Endothelial cell of umbilical vein (primary cell): ENCODE measurements around the gene PGBD5. TPM values are rescaled to one million over a fixed set of nuclear protein-coding genes. Genes with fewer than 3 reads are reported as not detected.

Experiments
- BruUV-seq: library from RNA; stranded (reverse); fragments of 400-500 nt; replicated peaks from 2 replicates; lab custom pipeline; 2021; lab: Mats Ljungman, UMichigan
- CTCF ChIA-PET: fragments of 300-600, 350-600 bp; sonication (Branson Sonifier 250); formaldehyde crosslinking; loops from one replicate; lab custom pipeline; 2021; ENCODE audit warnings: antibody characterized with exemption, inconsistent platforms; lab: Charles Lee
- POLR2A ChIA-PET: fragments of 300-600, 350-600 bp; sonication (Branson Sonifier 250); formaldehyde crosslinking; loops from one replicate; lab custom pipeline; 2021; ENCODE audit warnings: antibody characterized with exemption, inconsistent platforms; lab: Charles Lee
- DNase-seq: peaks from one replicate; pipeline ENCODE4 v3.0.0-alpha.2; 2011; ENCODE audit warnings: low read depth, low spot score
- FAIRE-seq: peaks from 2 replicates; lab custom pipeline; 2011; peaks lifted over from hg19 to GRCh38; lab: Jason Lieb, UNC
- H2AFZ ChIP-seq: 2 replicates; pipeline ENCODE4 v1.6.0; 2012; ENCODE audit warnings: low read depth, low read length, control low read depth, inconsistent platforms
- H3K27ac ChIP-seq: 2 replicates; pipeline ENCODE4 v1.5.1; 2011; ENCODE audit warnings: low read depth, mild to moderate bottlenecking, control low read depth, low read length, moderate library complexity; ENCODE audit not compliant: insufficient read depth
- H3K27me3 ChIP-seq, 2 experiments: 2 replicates each; pipeline versions ENCODE4 v1.6.0 to v1.6.1; 2011; ENCODE audit warnings: low read length in 2 of 2, mixed read lengths in 1 of 2; ENCODE audit not compliant: control insufficient read depth in 2 of 2, insufficient read depth in 2 of 2
- H3K36me3 ChIP-seq, 2 experiments: 2 replicates in 1 of 2; 3 replicates in 1 of 2; pipeline ENCODE4 v1.5.1; 2011; ENCODE audit warnings: low read length in 2 of 2, mild to moderate bottlenecking in 1 of 2, moderate library complexity in 1 of 2; ENCODE audit not compliant: control insufficient read depth in 2 of 2, insufficient read depth in 2 of 2; ENCODE audit errors: extremely low read depth in 1 of 2
- H3K4me1 ChIP-seq: 3 replicates; pipeline ENCODE4 v1.5.1; 2011; ENCODE audit warnings: mild to moderate bottlenecking, low read length; ENCODE audit not compliant: control insufficient read depth, insufficient read depth; ENCODE audit errors: extremely low read depth
- H3K4me2 ChIP-seq: 2 replicates; pipeline ENCODE4 v1.6.1; 2011; ENCODE audit warnings: low read length, control low read depth, mixed read lengths; ENCODE audit not compliant: insufficient read depth
- H3K4me3 ChIP-seq, 3 experiments: fragments of 200-600 bp in 1 of 3; sonication (generic), shearing (Covaris generic) in 1 of 3; replicated peaks in 1 of 3; 2 replicates each; pipeline ENCODE4 v1.5.1; 2011 to 2016; ENCODE audit warnings: control low read depth in 3 of 3, low read length in 3 of 3, mild to moderate bottlenecking in 2 of 3, inconsistent platforms in 1 of 3, low read depth in 1 of 3, moderate library complexity in 1 of 3; ENCODE audit not compliant: insufficient read depth in 1 of 3
- H3K79me2 ChIP-seq: 2 replicates; pipeline ENCODE4 v1.6.0; 2012; ENCODE audit warnings: low read length, inconsistent platforms; ENCODE audit not compliant: control insufficient read depth, insufficient read depth
- H3K9ac ChIP-seq: replicated peaks from 2 replicates; pipeline ENCODE3; 2011; ENCODE audit warnings: low read length, control low read depth; ENCODE audit not compliant: insufficient read depth; ENCODE audit errors: extremely low read depth
- H3K9me1 ChIP-seq: replicated peaks from 3 replicates; pipeline ENCODE4 v1.6.0; 2011; ENCODE audit warnings: mild to moderate bottlenecking, low read length; ENCODE audit not compliant: control insufficient read depth, insufficient read depth; ENCODE audit errors: extremely low read depth
- H3K9me3 ChIP-seq: replicated peaks from 2 replicates; pipeline ENCODE4 v1.5.1; 2012; ENCODE audit warnings: low read length, inconsistent platforms; ENCODE audit not compliant: control insufficient read depth, insufficient read depth
- H4K20me1 ChIP-seq: replicated peaks from 2 replicates; pipeline ENCODE3; 2011; ENCODE audit warnings: mild to moderate bottlenecking, low read length; ENCODE audit not compliant: control insufficient read depth, insufficient read depth; ENCODE audit errors: extremely low read depth
- EZH2 ChIP-seq: IDR thresholded peaks from 2 replicates; pipeline ENCODE4 v1.6.1; 2012; ENCODE audit warnings: borderline replicate concordance, low read depth, mild to moderate bottlenecking, moderate library complexity, low read length, inconsistent platforms; ENCODE audit not compliant: severe bottlenecking
- GATA2 ChIP-seq: IDR thresholded peaks from 2 replicates; pipeline ENCODE4 v1.7.0; 2011; ENCODE audit warnings: low read depth, mild to moderate bottlenecking, moderate library complexity, mixed read lengths, low read length; ENCODE audit not compliant: insufficient read length, insufficient read depth
- JUN ChIP-seq: IDR thresholded peaks from 2 replicates; pipeline ENCODE4 v1.6.1; 2011; ENCODE audit warnings: borderline replicate concordance, low read depth; ENCODE audit not compliant: insufficient read length, insufficient read depth
- MYC ChIP-seq: IDR thresholded peaks from one replicate; pipeline ENCODE4 v1.6.1; 2011; ENCODE audit warnings: mild to moderate bottlenecking, low read depth, low read length
- POLR2A ChIP-seq: IDR thresholded peaks from 2 replicates; pipeline ENCODE4 v1.6.1; 2012; ENCODE audit warnings: low read depth, mild to moderate bottlenecking, control low read depth, low read length
- POLR2AphosphoS5 ChIP-seq: IDR thresholded peaks from 2 replicates; pipeline ENCODE4 v1.6.1; 2012; ENCODE audit warnings: low read depth, mild to moderate bottlenecking, control low read depth, low read length, moderate library complexity; ENCODE audit not compliant: insufficient read depth
- dilution Hi-C: fragments of 300-500 bp; cut with MboI; formaldehyde crosslinking; loops from one replicate; pipeline ENCODE4 v1.15.0; 2019; ENCODE audit warnings: low sequenced_read_pairs; ENCODE audit not compliant: extremely low pct_ligation_motif_present
- intact Hi-C: fragments of 100-400 bp; cut with micrococcal nuclease; formaldehyde crosslinking; loops from one replicate; pipeline ENCODE4 v1.10.0; 2022
- polyA plus RNA-seq, 4 experiments: library from polyadenylated mRNA; depleted of rRNA in 3 of 4; stranded (reverse) in 3 of 4; unstranded in 1 of 4; fragments of >200 nt; gene quantifications; 2 replicates each; pipeline versions ENCODE4 v1.2.1 to v1.2.3, GENCODE V29; 2011 to 2012; ENCODE audit warnings: missing spikeins in 1 of 4
- total RNA-seq: library from RNA; stranded (reverse); gene quantifications from 2 replicates; pipeline ENCODE4 v1.2.3, GENCODE V29; 2021
- TF ChIP-seq, protein P1 (sequence below), 2 donors: IDR thresholded peaks; 1 replicate in 1 of 2; 2 replicates in 1 of 2; pipeline ENCODE4 v1.5.1; 2011; ENCODE audit warnings: low read length in 2 of 2, mild to moderate bottlenecking in 2 of 2, moderate library complexity in 2 of 2, control low read depth in 1 of 2, inconsistent platforms in 1 of 2, low read depth in 1 of 2; ENCODE audit not compliant: insufficient read depth in 1 of 2; ENCODE audit errors: extremely low read depth in 1 of 2
- TF ChIP-seq, protein P2 (sequence below): IDR thresholded peaks from 2 replicates; pipeline ENCODE4 v1.6.1; 2011; ENCODE audit not compliant: insufficient read depth, insufficient read length

Gene PGBD5
- total and polyA plus RNA-seq, 2 donors (not counting 3 experiments of a cell fraction or from before 2014, with no cell fraction given), result 0.03 TPM; not detected in 1

- no peaks in the 10 kb centered on the region for H3K27me3 ChIP-seq
- no peak overlapping the region for H3K4me2 ChIP-seq
- ChIA-PET POLR2A (no interaction called here), CTCF (interaction anchor here (0.6 to 1.5 kb wide), 5 partner anchors 9 to 608 kb away, joined by 3 to 11 read pairs (median 3); no protein-coding TSS in a partner anchor)
- no peaks in the 10 kb centered on the region for H4K20me1 ChIP-seq
- peak; percentile 64 for DNase-seq
- TF ChIP-seq JUN (no peak), GATA2 (no peak), POLR2AphosphoS5 (no peak), MYC (no peak), EZH2 (no peak), POLR2A (no peak)
- TF ChIP-seq, protein P1, sequence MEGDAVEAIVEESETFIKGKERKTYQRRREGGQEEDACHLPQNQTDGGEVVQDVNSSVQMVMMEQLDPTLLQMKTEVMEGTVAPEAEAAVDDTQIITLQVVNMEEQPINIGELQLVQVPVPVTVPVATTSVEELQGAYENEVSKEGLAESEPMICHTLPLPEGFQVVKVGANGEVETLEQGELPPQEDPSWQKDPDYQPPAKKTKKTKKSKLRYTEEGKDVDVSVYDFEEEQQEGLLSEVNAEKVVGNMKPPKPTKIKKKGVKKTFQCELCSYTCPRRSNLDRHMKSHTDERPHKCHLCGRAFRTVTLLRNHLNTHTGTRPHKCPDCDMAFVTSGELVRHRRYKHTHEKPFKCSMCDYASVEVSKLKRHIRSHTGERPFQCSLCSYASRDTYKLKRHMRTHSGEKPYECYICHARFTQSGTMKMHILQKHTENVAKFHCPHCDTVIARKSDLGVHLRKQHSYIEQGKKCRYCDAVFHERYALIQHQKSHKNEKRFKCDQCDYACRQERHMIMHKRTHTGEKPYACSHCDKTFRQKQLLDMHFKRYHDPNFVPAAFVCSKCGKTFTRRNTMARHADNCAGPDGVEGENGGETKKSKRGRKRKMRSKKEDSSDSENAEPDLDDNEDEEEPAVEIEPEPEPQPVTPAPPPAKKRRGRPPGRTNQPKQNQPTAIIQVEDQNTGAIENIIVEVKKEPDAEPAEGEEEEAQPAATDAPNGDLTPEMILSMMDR (IDR thresholded peaks at IDR 0.05; ENCODE audit: extremely low read depth in 1 of 2, insufficient read depth in 1 of 2, low read depth in 1 of 2, low read length in 2 of 2), result peak; percentile 51 to 68
- TF ChIP-seq, protein P2, sequence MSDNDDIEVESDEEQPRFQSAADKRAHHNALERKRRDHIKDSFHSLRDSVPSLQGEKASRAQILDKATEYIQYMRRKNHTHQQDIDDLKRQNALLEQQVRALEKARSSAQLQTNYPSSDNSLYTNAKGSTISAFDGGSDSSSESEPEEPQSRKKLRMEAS, result no peak
- no peaks in the 10 kb centered on the region for H3K79me2 ChIP-seq
- no peak overlapping the region for H3K9ac ChIP-seq
- peak; percentile 72 for FAIRE-seq
- H3K4me3 ChIP-seq, result no peak overlapping the region
- no TSS peak for BruUV-seq
- no peak overlapping the region for H2AFZ ChIP-seq
- dilution Hi-C loops (no loop called here), intact Hi-C loops (loop anchor here (1.0 kb wide), 2 partner anchors 200 to 553 kb away; no protein-coding TSS in a partner anchor)
- H3K9me3 ChIP-seq, result no peaks in the 10 kb centered on the region
- no peaks in the 10 kb centered on the region for H3K9me1 ChIP-seq
- peaks cover 16% of the 10 kb centered on the region for H3K4me1 ChIP-seq
- H3K36me3 ChIP-seq, result peaks cover 2 to 13% of the 10 kb centered on the region in 2 experiments
- no peak overlapping the region for H3K27ac ChIP-seq
Observed at GRCh38 chr1:230268371-230269170, 157.6 kb downstream of the PGBD5 start.
